ENCODE results near the gene BAZ1A.

BAZ1A gene

DNA sequence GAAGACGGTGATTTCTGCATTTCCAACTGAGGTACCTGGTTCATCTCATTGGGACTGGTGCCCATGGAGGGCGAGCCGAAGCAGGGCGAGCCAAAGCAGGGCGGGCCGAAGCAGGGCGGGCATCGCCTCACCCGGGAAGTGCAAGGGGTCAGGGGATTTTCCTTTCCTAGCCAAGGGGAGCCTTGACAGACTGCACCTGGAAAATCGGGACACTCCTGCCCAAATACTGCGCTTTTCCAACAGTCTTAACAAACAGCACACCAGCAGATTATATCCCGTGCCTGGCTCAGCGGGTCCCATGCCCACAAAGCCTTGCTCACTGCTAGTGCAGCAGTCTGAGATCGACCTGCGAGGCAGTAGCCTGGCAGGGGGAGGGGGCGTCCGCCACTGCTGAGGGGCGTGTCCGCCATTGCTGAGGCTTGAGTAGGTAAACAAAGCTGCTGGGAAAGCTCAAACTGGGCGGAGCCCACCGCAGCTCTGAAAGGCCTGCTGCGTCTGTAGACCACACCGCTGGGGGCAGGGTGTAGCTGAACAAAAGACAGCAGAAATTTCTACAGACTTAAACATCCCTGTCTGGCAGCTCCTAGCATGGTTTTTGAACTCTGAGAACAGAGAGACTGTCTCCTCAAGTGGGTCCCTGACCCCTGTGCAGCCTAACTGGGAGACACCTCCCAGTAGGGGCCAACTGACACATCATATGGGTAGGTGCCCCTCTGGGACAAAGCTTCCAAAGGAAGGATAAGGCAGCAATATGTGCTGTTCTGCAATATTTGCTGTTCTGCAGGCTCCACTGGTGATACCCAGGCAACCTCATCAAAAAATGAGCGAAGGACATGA is 77.2 kb downstream of the BAZ1A start:
- no peak overlapping the region for H2BK12ac ChIP-seq (ENCODE audit: low read length in 2 of 2)
- no peak overlapping the region for H3K4me2 ChIP-seq (ENCODE audit: low read length, poor library complexity, severe bottlenecking)
- no peak overlapping the region for H2AFZ ChIP-seq (ENCODE audit: low read depth, low read length)
- H3K4me1 ChIP-seq (ENCODE audit: control insufficient read depth, insufficient read depth, low read depth, low read length) = no peaks in the 10 kb centered on the region
- peaks cover 22 to 76% of the 10 kb centered on the region in 2 experiments for H3K36me3 ChIP-seq (ENCODE audit: control insufficient read depth in 1 of 2, insufficient read depth in 2 of 2, low read depth in 1 of 2, low read length in 2 of 2)
- 96% methylated on average over 24 of the region's 24 CpGs for WGBS
- H2BK5ac ChIP-seq (ENCODE audit: low read depth, low read length, poor library complexity, severe bottlenecking) = no peak overlapping the region
- no peak for DNase-seq
- no peak overlapping the region for H3K4me3 ChIP-seq (ENCODE audit: insufficient read depth in 1 of 2, low read depth in 1 of 2, low read length in 2 of 2)
- no peak overlapping the region for H3K18ac ChIP-seq (ENCODE audit: low read depth in 1 of 2, low read length in 2 of 2)
- no peak overlapping the region for H2BK15ac ChIP-seq (ENCODE audit: low read depth, poor library complexity, severe bottlenecking)
- H3K27ac ChIP-seq (ENCODE audit: low read length, poor library complexity, severe bottlenecking) = no peak overlapping the region
- no peak overlapping the region for H3K23ac ChIP-seq (ENCODE audit: low read length in 2 of 2)
- peaks cover 11% of the 10 kb centered on the region for H3K79me1 ChIP-seq (replicated peaks; ENCODE audit: low read length, poor library complexity, severe bottlenecking)
- H4K91ac ChIP-seq (ENCODE audit: low read length) = no peak overlapping the region
- no peak overlapping the region for H2AK5ac ChIP-seq (ENCODE audit: low read length, severe bottlenecking)
- H3K9ac ChIP-seq (ENCODE audit: low read length) = no peak overlapping the region
- no peaks in the 10 kb centered on the region for H3K9me3 ChIP-seq (ENCODE audit: control insufficient read depth, low read length)
- no peak overlapping the region for H4K8ac ChIP-seq (ENCODE audit: low read length)
- no peak overlapping the region for H3K4ac ChIP-seq (ENCODE audit: low read depth in 1 of 2, low read length in 2 of 2)
- H3K14ac ChIP-seq (ENCODE audit: low read length in 2 of 2) = no peak overlapping the region
- H2BK120ac ChIP-seq (ENCODE audit: low read depth, low read length) = no peak overlapping the region
- no peaks in the 10 kb centered on the region for H3K27me3 ChIP-seq (ENCODE audit: control insufficient read depth in 1 of 2, insufficient read depth in 1 of 2, low read length in 2 of 2)

DNA sequence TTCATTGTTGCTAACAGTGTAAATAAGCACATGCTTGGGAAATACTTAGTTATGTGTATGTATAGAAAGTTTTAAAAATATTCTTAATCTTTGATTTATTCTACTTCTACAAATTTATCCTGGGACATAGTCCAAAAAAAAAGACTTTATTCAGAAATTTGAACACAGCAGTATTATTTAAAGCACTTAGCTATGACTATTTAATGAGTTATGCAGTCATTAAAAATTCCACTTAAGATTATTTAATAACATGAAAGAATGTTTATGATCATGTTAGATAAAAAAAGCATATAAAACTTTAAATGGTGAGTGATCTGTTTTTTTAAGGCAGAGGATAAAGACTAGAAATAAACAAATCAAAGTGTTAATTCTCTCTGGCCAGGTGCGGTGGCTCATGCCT is 78.3 kb downstream of the BAZ1A start:
- Histone ChIP-seq H4K91ac (ENCODE audit: low read length) (no peak overlapping the region), H2AFZ (ENCODE audit: low read depth, low read length) (no peak overlapping the region), H3K79me1 (replicated peaks; ENCODE audit: low read length, poor library complexity, severe bottlenecking) (peaks cover 9% of the 10 kb centered on the region), H3K4me2 (ENCODE audit: low read length, poor library complexity, severe bottlenecking) (no peak overlapping the region), H2BK12ac (ENCODE audit: low read length in 2 of 2) (no peak overlapping the region), H3K14ac (ENCODE audit: low read length in 2 of 2) (no peak overlapping the region), H3K4me1 (ENCODE audit: control insufficient read depth, insufficient read depth, low read depth, low read length) (no peaks in the 10 kb centered on the region), H2BK15ac (ENCODE audit: low read depth, poor library complexity, severe bottlenecking) (no peak overlapping the region), H3K27ac (ENCODE audit: low read length, poor library complexity, severe bottlenecking) (no peak overlapping the region), H3K27me3 (ENCODE audit: control insufficient read depth in 1 of 2, insufficient read depth in 1 of 2, low read length in 2 of 2) (no peaks in the 10 kb centered on the region), H3K9me3 (ENCODE audit: control insufficient read depth, low read length) (no peaks in the 10 kb centered on the region), H2AK5ac (ENCODE audit: low read length, severe bottlenecking) (no peak overlapping the region), H2BK120ac (ENCODE audit: low read depth, low read length) (no peak overlapping the region), H3K9ac (ENCODE audit: low read length) (no peak overlapping the region), H3K36me3 (ENCODE audit: control insufficient read depth in 1 of 2, insufficient read depth in 2 of 2, low read depth in 1 of 2, low read length in 2 of 2) (peaks cover 22 to 75% of the 10 kb centered on the region in 2 experiments), H4K8ac (ENCODE audit: low read length) (no peak overlapping the region), H3K4me3 (ENCODE audit: insufficient read depth in 1 of 2, low read depth in 1 of 2, low read length in 2 of 2) (no peak overlapping the region), H3K23ac (ENCODE audit: low read length in 2 of 2) (no peak overlapping the region), H3K4ac (ENCODE audit: low read depth in 1 of 2, low read length in 2 of 2) (no peak overlapping the region), H3K18ac (ENCODE audit: low read depth in 1 of 2, low read length in 2 of 2) (no peak overlapping the region), H2BK5ac (ENCODE audit: low read depth, low read length, poor library complexity, severe bottlenecking) (no peak overlapping the region)
- DNase-seq = no peak
- 100% methylated on average over 1 of the region's 1 CpG for WGBS

DNA sequence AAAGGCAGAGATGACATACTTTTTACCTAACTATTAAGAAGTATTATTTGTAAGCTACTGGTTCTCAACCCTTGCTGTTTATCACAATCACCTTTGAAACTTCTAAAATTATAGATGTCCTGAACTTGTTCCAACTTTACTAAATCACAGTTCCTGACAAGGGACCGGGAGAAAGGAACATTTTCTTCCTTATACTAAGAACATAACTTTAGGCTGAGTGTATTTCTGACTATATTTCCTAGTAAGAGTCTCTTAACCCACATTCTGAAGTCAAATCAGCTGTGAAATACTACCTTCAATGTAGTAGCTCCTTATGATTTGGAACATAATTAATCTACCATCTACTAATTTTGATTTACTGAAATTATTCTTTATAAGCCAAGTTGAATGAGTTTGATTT is 80.2 kb downstream of the BAZ1A start:
- WGBS = no CpG with 5 or more reads among the region's 1 CpG

DNA sequence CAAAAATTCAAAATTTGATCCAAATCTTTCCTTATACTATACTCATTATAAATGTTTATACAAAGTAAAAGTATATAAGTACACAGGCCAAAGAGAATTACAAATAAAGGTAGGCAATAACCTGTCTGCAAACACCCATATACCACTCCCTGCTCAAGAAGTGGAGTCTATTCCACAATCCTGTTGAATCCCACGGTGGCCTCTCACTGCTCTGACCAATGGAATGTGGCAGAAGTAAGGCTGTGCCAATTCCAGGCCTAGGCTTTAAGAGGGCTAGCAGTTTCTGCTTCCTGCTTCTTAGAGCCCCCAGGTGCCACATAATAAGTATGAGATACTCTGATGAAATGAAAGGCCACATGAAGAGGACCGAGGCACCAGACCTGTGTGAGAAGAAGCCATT is 80.9 kb downstream of the BAZ1A start:
- no peak overlapping the region for H3K9ac ChIP-seq (ENCODE audit: low read length)
- H3K4ac ChIP-seq (ENCODE audit: low read depth in 1 of 2, low read length in 2 of 2) = no peak overlapping the region
- no peak overlapping the region for H2AFZ ChIP-seq (ENCODE audit: low read depth, low read length)
- H3K36me3 ChIP-seq (ENCODE audit: control insufficient read depth in 1 of 2, insufficient read depth in 2 of 2, low read depth in 1 of 2, low read length in 2 of 2) = peaks cover 21 to 74% of the 10 kb centered on the region in 2 experiments
- H3K4me1 ChIP-seq (ENCODE audit: control insufficient read depth, insufficient read depth, low read depth, low read length) = no peaks in the 10 kb centered on the region
- H3K23ac ChIP-seq (ENCODE audit: low read length in 2 of 2) = no peak overlapping the region
- no peak overlapping the region for H3K4me3 ChIP-seq (ENCODE audit: insufficient read depth in 1 of 2, low read depth in 1 of 2, low read length in 2 of 2)
- no peak overlapping the region for H2BK15ac ChIP-seq (ENCODE audit: low read depth, poor library complexity, severe bottlenecking)
- H2AK5ac ChIP-seq (ENCODE audit: low read length, severe bottlenecking) = no peak overlapping the region
- no peak overlapping the region for H2BK5ac ChIP-seq (ENCODE audit: low read depth, low read length, poor library complexity, severe bottlenecking)
- peaks cover 9% of the 10 kb centered on the region for H3K79me1 ChIP-seq (replicated peaks; ENCODE audit: low read length, poor library complexity, severe bottlenecking)
- no peak for DNase-seq
- H3K27me3 ChIP-seq (ENCODE audit: control insufficient read depth in 1 of 2, insufficient read depth in 1 of 2, low read length in 2 of 2) = no peaks in the 10 kb centered on the region
- no peaks in the 10 kb centered on the region for H3K9me3 ChIP-seq (ENCODE audit: control insufficient read depth, low read length)
- no peak overlapping the region for H3K14ac ChIP-seq (ENCODE audit: low read length in 2 of 2)
- H4K8ac ChIP-seq (ENCODE audit: low read length) = peak overlapping the region; percentile 38
- H4K91ac ChIP-seq (ENCODE audit: low read length) = no peak overlapping the region
- H2BK12ac ChIP-seq (ENCODE audit: low read length in 2 of 2) = no peak overlapping the region
- no peak overlapping the region for H3K27ac ChIP-seq (ENCODE audit: low read length, poor library complexity, severe bottlenecking)
- no peak overlapping the region for H3K4me2 ChIP-seq (ENCODE audit: low read length, poor library complexity, severe bottlenecking)
- H3K18ac ChIP-seq (ENCODE audit: low read depth in 1 of 2, low read length in 2 of 2) = no peak overlapping the region
- 97% methylated on average over 2 of the region's 2 CpGs for WGBS
- H2BK120ac ChIP-seq (ENCODE audit: low read depth, low read length) = no peak overlapping the region

More for the DNA sequence above, 80.2 kb downstream of the BAZ1A start:
- Histone ChIP-seq H3K9ac (ENCODE audit: low read length) (no peak overlapping the region), H2BK15ac (ENCODE audit: low read depth, poor library complexity, severe bottlenecking) (no peak overlapping the region), H3K27ac (ENCODE audit: low read length, poor library complexity, severe bottlenecking) (no peak overlapping the region), H3K23ac (ENCODE audit: low read length in 2 of 2) (no peak overlapping the region), H3K9me3 (ENCODE audit: control insufficient read depth, low read length) (no peaks in the 10 kb centered on the region), H3K79me1 (replicated peaks; ENCODE audit: low read length, poor library complexity, severe bottlenecking) (peaks cover 9% of the 10 kb centered on the region), H2BK12ac (ENCODE audit: low read length in 2 of 2) (no peak overlapping the region), H3K4me1 (ENCODE audit: control insufficient read depth, insufficient read depth, low read depth, low read length) (no peaks in the 10 kb centered on the region), H2AK5ac (ENCODE audit: low read length, severe bottlenecking) (no peak overlapping the region), H3K18ac (ENCODE audit: low read depth in 1 of 2, low read length in 2 of 2) (no peak overlapping the region), H3K14ac (ENCODE audit: low read length in 2 of 2) (no peak overlapping the region), H2BK120ac (ENCODE audit: low read depth, low read length) (no peak overlapping the region), H3K4ac (ENCODE audit: low read depth in 1 of 2, low read length in 2 of 2) (no peak overlapping the region), H3K36me3 (ENCODE audit: control insufficient read depth in 1 of 2, insufficient read depth in 2 of 2, low read depth in 1 of 2, low read length in 2 of 2) (peaks cover 24 to 74% of the 10 kb centered on the region in 2 experiments), H4K91ac (ENCODE audit: low read length) (no peak overlapping the region), H2AFZ (ENCODE audit: low read depth, low read length) (no peak overlapping the region), H2BK5ac (ENCODE audit: low read depth, low read length, poor library complexity, severe bottlenecking) (no peak overlapping the region), H3K4me3 (ENCODE audit: insufficient read depth in 1 of 2, low read depth in 1 of 2, low read length in 2 of 2) (no peak overlapping the region), H3K27me3 (ENCODE audit: control insufficient read depth in 1 of 2, insufficient read depth in 1 of 2, low read length in 2 of 2) (no peaks in the 10 kb centered on the region), H3K4me2 (ENCODE audit: low read length, poor library complexity, severe bottlenecking) (no peak overlapping the region), H4K8ac (ENCODE audit: low read length) (no peak overlapping the region)
- no peak for DNase-seq
